B cell (primary cell): Measurements from ENCODE around the gene BRAF. TPM values are rescaled to one million over a fixed set of nuclear protein-coding genes. Genes with fewer than 3 reads are reported as not detected.
"Not testable (repeated sequence)": the region's sequence is repeated elsewhere in the genome, so short reads cannot be mapped to it uniquely, and the experiment has no call there.

ENCODE experiments used
- ATAC-seq: fragments of 200-7000 bp; cut with Tn5 transposase; one replicate; pipeline ENCODE4 v1.10.0; 2021; ENCODE audit warnings: low read depth, mild to moderate bottlenecking, moderate number of reproducible peaks, moderate library complexity
- CTCF ChIA-PET: fragments of 350-600 bp; sonication (Branson Sonifier 250); formaldehyde crosslinking; loops from one replicate; lab custom pipeline; 2021; ENCODE audit warnings: antibody characterized with exemption, inconsistent platforms; lab: Charles Lee
- POLR2A ChIA-PET: fragments of 350-600 bp; sonication (Branson Sonifier 250); formaldehyde crosslinking; loops from one replicate; lab custom pipeline; 2021; ENCODE audit warnings: antibody characterized with exemption; lab: Charles Lee
- DNase-seq: peaks from one replicate; pipeline ENCODE4 v3.0.0; 2013
- H2AFZ ChIP-seq: 2 replicates; pipeline ENCODE4 v1.6.1; 2012; ENCODE audit warnings: mild to moderate bottlenecking, low read depth, low read length; ENCODE audit not compliant: insufficient read depth, poor library complexity, severe bottlenecking
- H3K27ac ChIP-seq, 2 donors: 1 replicate in 1 of 2; 2 replicates in 1 of 2; pipeline ENCODE4 v1.5.1; 2012 to 2013; ENCODE audit warnings: low read length in 2 of 2, mild to moderate bottlenecking in 2 of 2, moderate library complexity in 1 of 2
- H3K27me3 ChIP-seq, 4 experiments: fragments of 200-600 bp in 1 of 4; sonication (generic) in 1 of 4; replicated peaks in 1 of 4; 1 replicate in 2 of 4; 2 replicates in 2 of 4; pipeline versions ENCODE4 v1.6.1 to v1.7.0; 2013 to 2016; ENCODE audit warnings: low read length in 3 of 4, mild to moderate bottlenecking in 2 of 4, mixed read lengths in 1 of 4, moderate library complexity in 1 of 4; ENCODE audit not compliant: insufficient read depth in 4 of 4, control insufficient read depth in 3 of 4; ENCODE audit errors: control extremely low read depth in 1 of 4
- H3K36me3 ChIP-seq, 2 experiments: replicated peaks in 1 of 2; 1 replicate in 1 of 2; 2 replicates in 1 of 2; pipeline versions ENCODE4 v1.6.1 to v1.7.1; 2013; ENCODE audit warnings: low read length in 1 of 2; ENCODE audit not compliant: insufficient read depth in 2 of 2, control insufficient read depth in 1 of 2; ENCODE audit errors: control extremely low read depth in 1 of 2, extremely low read depth in 1 of 2
- H3K4me1 ChIP-seq, 2 donors: fragments of 200-600 bp in 1 of 2; sonication (generic) in 1 of 2; 1 replicate in 1 of 2; 2 replicates in 1 of 2; pipeline versions ENCODE4 v1.5.1 to v1.6.1; 2013 to 2017; ENCODE audit warnings: low read length in 2 of 2; ENCODE audit not compliant: control insufficient read depth in 2 of 2, insufficient read depth in 2 of 2
- H3K4me2 ChIP-seq: replicated peaks from 2 replicates; pipeline ENCODE3; 2012; ENCODE audit warnings: mild to moderate bottlenecking, low read depth, low read length; ENCODE audit not compliant: poor library complexity, severe bottlenecking
- H3K4me3 ChIP-seq, 5 experiments: fragments of 200-600 bp in 1 of 5; sonication (generic) in 1 of 5; 1 replicate in 3 of 5; 2 replicates in 2 of 5; pipeline versions ENCODE4 v1.5.1 to v1.7.0; 2011 to 2016; ENCODE audit warnings: low read length in 4 of 5, mild to moderate bottlenecking in 4 of 5, low read depth in 2 of 5, control low read depth in 1 of 5, moderate library complexity in 1 of 5; ENCODE audit not compliant: insufficient read depth in 1 of 5; ENCODE audit errors: control extremely low read depth in 1 of 5, extremely low read depth in 1 of 5
- H3K79me2 ChIP-seq: fragments of 200-600 bp; sonication (generic); one replicate; pipeline ENCODE4 v1.6.0; 2016; ENCODE audit warnings: low read length; ENCODE audit not compliant: control insufficient read depth, insufficient read depth
- H3K9ac ChIP-seq: fragments of 200-600 bp; sonication (generic); 2 replicates; pipeline ENCODE4 v1.6.1; 2017; ENCODE audit warnings: mild to moderate bottlenecking, low read length, moderate library complexity
- H3K9me3 ChIP-seq, 3 donors: one replicate each; pipeline versions ENCODE4 v1.6.1 to v1.7.1; 2013; ENCODE audit warnings: low read length in 2 of 3; ENCODE audit not compliant: control insufficient read depth in 2 of 3, insufficient read depth in 1 of 3; ENCODE audit errors: control extremely low read depth in 1 of 3
- H4K20me1 ChIP-seq: 2 replicates; pipeline ENCODE4 v1.6.0; 2012; ENCODE audit warnings: mild to moderate bottlenecking, low read length; ENCODE audit not compliant: insufficient read depth, control insufficient read depth, poor library complexity, severe bottlenecking
- H3K27ac Mint-ChIP-seq: one replicate; pipeline ENCODE4 v1.8.0; 2021; ENCODE audit warnings: mixed read lengths
- H3K27me3 Mint-ChIP-seq: one replicate; pipeline ENCODE4 v1.8.0; 2021; ENCODE audit warnings: mixed read lengths
- H3K4me1 Mint-ChIP-seq: one replicate; pipeline ENCODE4 v1.8.0; 2021; ENCODE audit warnings: mixed read lengths
- H3K4me3 Mint-ChIP-seq: one replicate; pipeline ENCODE4 v1.8.0; 2021; ENCODE audit warnings: mixed read lengths
- H3K9me3 Mint-ChIP-seq: one replicate; pipeline ENCODE4 v1.8.0; 2022; ENCODE audit warnings: mixed read lengths; ENCODE audit not compliant: insufficient read depth
- EZH2 ChIP-seq: IDR thresholded peaks from 2 replicates; pipeline ENCODE4 v1.6.1; 2012; ENCODE audit warnings: borderline replicate concordance, low read depth, mild to moderate bottlenecking, moderate library complexity, low read length; ENCODE audit not compliant: insufficient read depth, poor library complexity, severe bottlenecking
- WGBS: methylation state at CpG from one replicate; pipeline ENCODE4 v1.1.5; 2013; ENCODE audit warnings: missing lambda C conversion rate; ENCODE audit not compliant: insufficient coverage; 5-methylcytosine and 5-hydroxymethylcytosine counted together
- intact Hi-C: fragments of 100-400 bp; cut with micrococcal nuclease; formaldehyde crosslinking; loops from one replicate; pipeline ENCODE4 v1.10.0; 2022
- polyA plus RNA-seq: library from polyadenylated mRNA; depleted of rRNA; stranded (reverse); fragments of >200 nt; gene quantifications from 2 replicates; pipeline ENCODE4 v1.2.3, GENCODE V29; 2012
- total RNA-seq, 2 donors: library from RNA; stranded (reverse); fragments of 120-200 nt in 1 of 2; gene quantifications; 1 replicate in 1 of 2; 2 replicates in 1 of 2; pipeline versions ENCODE4 v1.2.3 to v1.2.4, GENCODE V29; 2013 to 2022
- TF ChIP-seq, protein P1 (sequence below): fragments of 200-600 bp; IDR thresholded peaks from one replicate; pipeline ENCODE4 v1.8.0; 2022; ENCODE audit warnings: antibody characterized with exemption, mild to moderate bottlenecking

Gene BRAF
- total and polyA plus RNA-seq, 2 donors (not counting 1 experiment from before 2014, with no cell fraction given) = 13.5 to 90.9 TPM

DNA sequence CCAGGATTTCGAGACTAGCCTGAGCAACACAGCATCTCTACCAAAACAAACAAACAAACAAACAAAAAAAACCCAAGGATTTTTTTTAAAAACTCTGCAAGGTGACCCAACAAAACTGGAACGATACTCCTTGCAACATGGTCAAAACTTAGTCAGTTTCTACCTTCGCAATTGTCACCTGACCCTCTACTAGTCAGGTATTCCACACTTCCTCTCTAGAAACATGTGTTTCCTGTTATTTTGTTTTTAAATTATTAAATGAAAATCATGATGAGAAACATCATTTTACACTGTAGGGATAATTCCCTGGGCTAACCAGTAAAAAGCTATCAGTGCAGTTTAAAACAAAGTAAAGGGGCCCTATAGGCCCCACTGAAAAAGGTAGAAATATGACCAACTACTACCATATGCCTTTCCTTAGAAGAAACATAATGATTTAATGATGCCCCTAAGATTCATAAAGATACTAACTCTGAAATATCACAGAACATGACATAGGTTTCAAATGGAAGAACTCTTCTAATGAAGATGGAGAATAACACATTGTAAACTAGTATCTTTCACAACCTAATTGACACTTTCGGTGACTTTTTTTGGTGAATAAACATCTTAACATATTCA is 8.7 kb downstream of the BRAF start:
- Mint-ChIP-seq H3K27ac (no peak overlapping the region), H3K4me3 (no peak overlapping the region), H3K9me3 (no peaks in the 10 kb centered on the region), H3K4me1 (peaks cover 63% of the 10 kb centered on the region), H3K27me3 (no peaks in the 10 kb centered on the region)
- Histone ChIP-seq H3K27ac (peak overlapping the region in 1 of 2 donors; percentile 8), H4K20me1 (peaks cover 58% of the 10 kb centered on the region), H3K9ac (no peak overlapping the region), H3K9me3 (no peaks in the 10 kb centered on the region), H3K4me3 (peak overlapping the region in 1 of 5 experiments; percentile 16), H2AFZ (no peak overlapping the region), H3K27me3 (no peaks in the 10 kb centered on the region), H3K4me1 (peaks cover 15 to 30% of the 10 kb centered on the region in 2 donors), H3K79me2 (peaks cover 99% of the 10 kb centered on the region), H3K36me3 (no peaks in the 10 kb centered on the region), H3K4me2 (peak overlapping the region; percentile 48)
- intact Hi-C loops = no loop called here
- POLR2A ChIA-PET = no interaction called here
- CTCF ChIA-PET = no interaction called here
- ATAC-seq (peak; percentile 10), DNase-seq (peak; percentile 38)
- 81% methylated on average over 2 of the region's 4 CpGs for WGBS
- TF ChIP-seq, protein P1, sequence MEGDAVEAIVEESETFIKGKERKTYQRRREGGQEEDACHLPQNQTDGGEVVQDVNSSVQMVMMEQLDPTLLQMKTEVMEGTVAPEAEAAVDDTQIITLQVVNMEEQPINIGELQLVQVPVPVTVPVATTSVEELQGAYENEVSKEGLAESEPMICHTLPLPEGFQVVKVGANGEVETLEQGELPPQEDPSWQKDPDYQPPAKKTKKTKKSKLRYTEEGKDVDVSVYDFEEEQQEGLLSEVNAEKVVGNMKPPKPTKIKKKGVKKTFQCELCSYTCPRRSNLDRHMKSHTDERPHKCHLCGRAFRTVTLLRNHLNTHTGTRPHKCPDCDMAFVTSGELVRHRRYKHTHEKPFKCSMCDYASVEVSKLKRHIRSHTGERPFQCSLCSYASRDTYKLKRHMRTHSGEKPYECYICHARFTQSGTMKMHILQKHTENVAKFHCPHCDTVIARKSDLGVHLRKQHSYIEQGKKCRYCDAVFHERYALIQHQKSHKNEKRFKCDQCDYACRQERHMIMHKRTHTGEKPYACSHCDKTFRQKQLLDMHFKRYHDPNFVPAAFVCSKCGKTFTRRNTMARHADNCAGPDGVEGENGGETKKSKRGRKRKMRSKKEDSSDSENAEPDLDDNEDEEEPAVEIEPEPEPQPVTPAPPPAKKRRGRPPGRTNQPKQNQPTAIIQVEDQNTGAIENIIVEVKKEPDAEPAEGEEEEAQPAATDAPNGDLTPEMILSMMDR = no peak
- TF ChIP-seq EZH2 = no peak

DNA sequence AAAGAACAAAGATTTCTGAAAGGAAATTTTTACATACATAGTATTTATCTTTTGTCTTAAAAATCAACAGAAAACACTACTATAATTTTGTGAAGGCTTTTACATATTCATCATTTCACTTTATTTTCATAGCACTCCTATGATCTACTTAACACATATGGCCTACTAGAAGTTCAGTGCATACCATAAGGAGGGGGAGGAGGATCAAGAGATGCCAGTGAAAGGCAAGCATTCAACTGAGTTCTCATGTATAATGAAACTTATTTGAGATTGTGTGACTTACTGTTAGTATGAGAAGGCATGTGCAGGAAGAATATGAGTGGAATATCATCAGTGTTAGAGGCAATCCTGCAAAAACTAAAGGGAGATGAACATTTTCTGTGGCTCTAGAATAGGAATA is 10.6 kb downstream of the BRAF start:
- H3K9ac ChIP-seq = no peak overlapping the region
- peaks cover 99% of the 10 kb centered on the region for H3K79me2 ChIP-seq
- Mint-ChIP-seq H3K4me1 (peaks cover 61% of the 10 kb centered on the region), H3K4me3 (no peak overlapping the region), H3K27ac (no peak overlapping the region), H3K27me3 (no peaks in the 10 kb centered on the region), H3K9me3 (no peaks in the 10 kb centered on the region)
- peaks cover 0 to 5% of the 10 kb centered on the region in 2 experiments for H3K36me3 ChIP-seq
- no peak overlapping the region for H3K27ac ChIP-seq
- no peak overlapping the region for H3K4me2 ChIP-seq
- intact Hi-C loops = no loop called here
- H3K9me3 ChIP-seq = no peaks in the 10 kb centered on the region
- DNase-seq = no peak
- ChIA-PET CTCF (no interaction called here), POLR2A (no interaction called here)
- peaks cover 76% of the 10 kb centered on the region for H4K20me1 ChIP-seq
- H3K27me3 ChIP-seq = no peaks in the 10 kb centered on the region
- no peak overlapping the region for H3K4me3 ChIP-seq
- no peak overlapping the region for H2AFZ ChIP-seq
- no peak for ATAC-seq
- TF ChIP-seq, protein P1 = no peak
- TF ChIP-seq EZH2 = no peak
- H3K4me1 ChIP-seq = peaks cover 15 to 27% of the 10 kb centered on the region in 2 donors

DNA sequence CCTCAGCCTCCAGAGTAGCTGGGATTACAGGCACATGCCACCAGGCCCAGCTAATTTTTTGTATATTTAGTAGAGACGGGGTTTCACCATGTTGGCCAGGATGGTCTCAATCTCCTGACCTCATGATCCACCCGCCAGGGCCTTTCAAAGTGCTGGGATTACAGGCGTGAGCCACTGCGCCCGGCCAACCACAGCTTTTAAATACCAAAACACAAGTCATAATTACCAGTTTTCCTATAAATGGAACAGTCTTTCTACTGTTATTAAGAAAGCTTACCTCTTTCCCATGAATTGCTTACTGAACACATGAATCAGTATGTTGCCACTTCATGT is 11.2 kb downstream of the BRAF start:
- Histone ChIP-seq H3K4me1 (peaks cover 15 to 27% of the 10 kb centered on the region in 2 donors), H3K79me2 (peaks cover 99% of the 10 kb centered on the region), H4K20me1 (peaks cover 82% of the 10 kb centered on the region)
- POLR2A ChIA-PET, H3K27ac Mint-ChIP-seq, H3K27ac ChIP-seq, ATAC-seq, H3K4me3 ChIP-seq, H3K27me3 ChIP-seq, H3K9me3 Mint-ChIP-seq, H3K4me2 ChIP-seq, DNase-seq, intact Hi-C loops, H3K36me3 ChIP-seq, H2AFZ ChIP-seq, H3K27me3 Mint-ChIP-seq, H3K9me3 ChIP-seq, H3K9ac ChIP-seq, H3K4me3 Mint-ChIP-seq, CTCF ChIA-PET: not testable (repeated sequence)
- WGBS = 92% methylated on average over 2 of the region's 5 CpGs
- H3K4me1 Mint-ChIP-seq = peaks cover 63% of the 10 kb centered on the region
